HEK293 (cell line): ENCODE results near the gene LFNG.

Experiments used
- CTCF ChIA-PET: fragments of 350-600 bp; formaldehyde crosslinking; extraction: SDS; loops from one replicate; lab custom pipeline; 2021; ENCODE audit warnings: antibody characterized with exemption; lab: Yijun Ruan, JAX
- POLR2A ChIA-PET: fragments of 300-600 bp; formaldehyde crosslinking; extraction: SDS; loops from one replicate; lab custom pipeline; 2020; ENCODE audit warnings: antibody characterized with exemption, inconsistent platforms; lab: Yijun Ruan, JAX
- H3K27ac ChIP-seq: fragments of 200-500 bp; sonication (Bioruptor generic); 2 replicates; pipeline ENCODE4 v1.5.1; 2014; ENCODE audit warnings: low read depth, low read length, control low read depth, inconsistent platforms; ENCODE audit errors: extremely low read depth
- H3K36me3 ChIP-seq, 2 experiments: fragments of 200-500 bp in 1 of 2; sonication (Bioruptor generic) in 1 of 2; 1 replicate in 1 of 2; 2 replicates in 1 of 2; pipeline ENCODE4 v1.5.1; 2014 to 2017; ENCODE audit warnings: inconsistent platforms in 2 of 2, low read length in 2 of 2; ENCODE audit not compliant: control insufficient read depth in 2 of 2, insufficient read depth in 1 of 2
- H3K4me1 ChIP-seq: fragments of 200-500 bp; sonication (Bioruptor generic); 2 replicates; pipeline ENCODE4 v1.5.1; 2014; ENCODE audit warnings: mild to moderate bottlenecking, low read length, inconsistent platforms; ENCODE audit not compliant: control insufficient read depth, insufficient read depth
- H3K4me3 ChIP-seq: 2 replicates; pipeline ENCODE4 v1.5.1; 2011; ENCODE audit warnings: low read depth, mild to moderate bottlenecking, control low read depth, low read length, moderate library complexity
- H3K9me3 ChIP-seq: fragments of 200-500 bp; sonication (Bioruptor generic); 2 replicates; pipeline ENCODE4 v1.5.1; 2014; ENCODE audit warnings: low read depth, low read length, inconsistent platforms; ENCODE audit not compliant: control insufficient read depth, insufficient read depth
- BCL11A ChIP-seq: fragments of 450-650 bp; formaldehyde crosslinking; IDR thresholded peaks from 2 replicates; pipeline ENCODE4 v1.5.1; 2016; ENCODE audit warnings: low read depth, missing biosample characterization, missing genetic modification characterization
- BCL11B ChIP-seq: fragments of 450-650 bp; formaldehyde crosslinking; IDR thresholded peaks from 2 replicates; pipeline ENCODE4 v1.5.1; 2016; ENCODE audit warnings: low read depth, missing biosample characterization, missing genetic modification characterization
- GLI4 ChIP-seq: fragments of 450-650 bp; formaldehyde crosslinking; IDR thresholded peaks from 2 replicates; pipeline ENCODE4 v1.5.1; 2016; ENCODE audit warnings: missing biosample characterization, missing genetic modification characterization
- KLF16 ChIP-seq: fragments of 450-650 bp; formaldehyde crosslinking; IDR thresholded peaks from 2 replicates; pipeline ENCODE4 v1.5.1; 2017; ENCODE audit warnings: missing biosample characterization, missing genetic modification characterization
- PBX3 ChIP-seq: sonication (generic); formaldehyde crosslinking; IDR thresholded peaks from 2 replicates; pipeline ENCODE4 v1.8.1; 2022; ENCODE audit warnings: mild to moderate bottlenecking, moderate library complexity, missing genetic modification reagents
- REST ChIP-seq: fragments of 450-650 bp; formaldehyde crosslinking; IDR thresholded peaks from 2 replicates; pipeline ENCODE4 v1.5.1; 2016; ENCODE audit warnings: missing biosample characterization, missing genetic modification characterization
- SCRT2 ChIP-seq: fragments of 450-650 bp; formaldehyde crosslinking; IDR thresholded peaks from 2 replicates; pipeline ENCODE4 v1.5.1; 2016; ENCODE audit warnings: missing biosample characterization, missing genetic modification characterization
- TRIM28 ChIP-seq: IDR thresholded peaks from 2 replicates; pipeline ENCODE4 v1.6.1; 2011; ENCODE audit warnings: low read length, control low read depth, borderline replicate concordance
- ZFHX2 ChIP-seq: fragments of 450-650 bp; formaldehyde crosslinking; conservative IDR thresholded peaks from 2 replicates; pipeline ENCODE4 v1.5.1; 2016; ENCODE audit warnings: missing biosample characterization, missing genetic modification characterization
- ZFP37 ChIP-seq: fragments of 450-650 bp; formaldehyde crosslinking; IDR thresholded peaks from 2 replicates; pipeline ENCODE4 v1.5.1; 2016; ENCODE audit warnings: missing biosample characterization, missing genetic modification characterization
- ZNF157 ChIP-seq: fragments of 450-650 bp; formaldehyde crosslinking; IDR thresholded peaks from 2 replicates; pipeline ENCODE4 v1.5.1; 2016; ENCODE audit warnings: missing biosample characterization, missing genetic modification characterization
- ZNF2 ChIP-seq: fragments of 450-650 bp; formaldehyde crosslinking; IDR thresholded peaks from 2 replicates; pipeline ENCODE4 v1.5.1; 2016; ENCODE audit warnings: missing biosample characterization, missing genetic modification characterization
- ZNF211 ChIP-seq: fragments of 450-650 bp; formaldehyde crosslinking; IDR thresholded peaks from 2 replicates; pipeline ENCODE4 v1.5.1; 2016; ENCODE audit warnings: low read depth, missing biosample characterization, missing genetic modification characterization
- ZNF350 ChIP-seq: fragments of 450-650 bp; formaldehyde crosslinking; IDR thresholded peaks from 2 replicates; pipeline ENCODE4 v1.5.0; 2017; ENCODE audit warnings: missing biosample characterization, mild to moderate bottlenecking, missing genetic modification characterization
- ZNF37A ChIP-seq: fragments of 450-650 bp; IDR thresholded peaks from 2 replicates; pipeline ENCODE4 v1.5.1; 2018; ENCODE audit warnings: missing biosample characterization, missing genetic modification characterization
- ZNF398 ChIP-seq: fragments of 450-650 bp; formaldehyde crosslinking; IDR thresholded peaks from 2 replicates; pipeline ENCODE4 v1.5.1; 2017; ENCODE audit warnings: missing biosample characterization, missing genetic modification characterization
- ZNF530 ChIP-seq: fragments of 450-650 bp; formaldehyde crosslinking; IDR thresholded peaks from 2 replicates; pipeline ENCODE4 v1.5.1; 2016; ENCODE audit warnings: low read depth, missing biosample characterization, missing genetic modification characterization
- ZNF544 ChIP-seq: fragments of 450-650 bp; formaldehyde crosslinking; IDR thresholded peaks from 2 replicates; pipeline ENCODE4 v1.5.0; 2017; ENCODE audit warnings: missing biosample characterization, missing genetic modification characterization
- ZNF621 ChIP-seq: fragments of 450-650 bp; formaldehyde crosslinking; IDR thresholded peaks from 2 replicates; pipeline ENCODE4 v1.5.1; 2017; ENCODE audit warnings: missing biosample characterization, missing genetic modification characterization
- TF ChIP-seq, protein P1 (sequence below): fragments of 450-650 bp; formaldehyde crosslinking; IDR thresholded peaks from 2 replicates; pipeline ENCODE4 v1.5.1; 2016; ENCODE audit warnings: missing biosample characterization, missing genetic modification characterization
- TF ChIP-seq, protein P2 (sequence below): fragments of 450-650 bp; formaldehyde crosslinking; conservative IDR thresholded peaks from 2 replicates; pipeline ENCODE4 v1.5.1; 2016; ENCODE audit warnings: low read depth, missing biosample characterization, missing genetic modification characterization

LFNG gene

GRCh38 chr7:2526659-2527504, 7.3 kb downstream of the LFNG start (continued):
- TF ChIP-seq ZFP37 (tag by site-specific recombination) (no peak), ZNF621 (tag by site-specific recombination) (no peak), GLI4 (tag by site-specific recombination) (peak; percentile 100), ZNF157 (tag by site-specific recombination) (peak; percentile 98), BCL11A (no peak)
- TF ChIP-seq, protein P1, sequence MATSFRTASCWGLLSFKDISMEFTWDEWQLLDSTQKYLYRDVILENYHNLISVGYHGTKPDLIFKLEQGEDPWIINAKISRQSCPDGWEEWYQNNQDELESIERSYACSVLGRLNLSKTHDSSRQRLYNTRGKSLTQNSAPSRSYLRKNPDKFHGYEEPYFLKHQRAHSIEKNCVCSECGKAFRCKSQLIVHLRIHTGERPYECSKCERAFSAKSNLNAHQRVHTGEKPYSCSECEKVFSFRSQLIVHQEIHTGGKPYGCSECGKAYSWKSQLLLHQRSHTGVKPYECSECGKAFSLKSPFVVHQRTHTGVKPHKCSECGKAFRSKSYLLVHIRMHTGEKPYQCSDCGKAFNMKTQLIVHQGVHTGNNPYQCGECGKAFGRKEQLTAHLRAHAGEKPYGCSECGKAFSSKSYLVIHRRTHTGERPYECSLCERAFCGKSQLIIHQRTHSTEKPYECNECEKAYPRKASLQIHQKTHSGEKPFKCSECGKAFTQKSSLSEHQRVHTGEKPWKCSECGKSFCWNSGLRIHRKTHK (tag by site-specific recombination): no peak
- TF ChIP-seq, protein P2, sequence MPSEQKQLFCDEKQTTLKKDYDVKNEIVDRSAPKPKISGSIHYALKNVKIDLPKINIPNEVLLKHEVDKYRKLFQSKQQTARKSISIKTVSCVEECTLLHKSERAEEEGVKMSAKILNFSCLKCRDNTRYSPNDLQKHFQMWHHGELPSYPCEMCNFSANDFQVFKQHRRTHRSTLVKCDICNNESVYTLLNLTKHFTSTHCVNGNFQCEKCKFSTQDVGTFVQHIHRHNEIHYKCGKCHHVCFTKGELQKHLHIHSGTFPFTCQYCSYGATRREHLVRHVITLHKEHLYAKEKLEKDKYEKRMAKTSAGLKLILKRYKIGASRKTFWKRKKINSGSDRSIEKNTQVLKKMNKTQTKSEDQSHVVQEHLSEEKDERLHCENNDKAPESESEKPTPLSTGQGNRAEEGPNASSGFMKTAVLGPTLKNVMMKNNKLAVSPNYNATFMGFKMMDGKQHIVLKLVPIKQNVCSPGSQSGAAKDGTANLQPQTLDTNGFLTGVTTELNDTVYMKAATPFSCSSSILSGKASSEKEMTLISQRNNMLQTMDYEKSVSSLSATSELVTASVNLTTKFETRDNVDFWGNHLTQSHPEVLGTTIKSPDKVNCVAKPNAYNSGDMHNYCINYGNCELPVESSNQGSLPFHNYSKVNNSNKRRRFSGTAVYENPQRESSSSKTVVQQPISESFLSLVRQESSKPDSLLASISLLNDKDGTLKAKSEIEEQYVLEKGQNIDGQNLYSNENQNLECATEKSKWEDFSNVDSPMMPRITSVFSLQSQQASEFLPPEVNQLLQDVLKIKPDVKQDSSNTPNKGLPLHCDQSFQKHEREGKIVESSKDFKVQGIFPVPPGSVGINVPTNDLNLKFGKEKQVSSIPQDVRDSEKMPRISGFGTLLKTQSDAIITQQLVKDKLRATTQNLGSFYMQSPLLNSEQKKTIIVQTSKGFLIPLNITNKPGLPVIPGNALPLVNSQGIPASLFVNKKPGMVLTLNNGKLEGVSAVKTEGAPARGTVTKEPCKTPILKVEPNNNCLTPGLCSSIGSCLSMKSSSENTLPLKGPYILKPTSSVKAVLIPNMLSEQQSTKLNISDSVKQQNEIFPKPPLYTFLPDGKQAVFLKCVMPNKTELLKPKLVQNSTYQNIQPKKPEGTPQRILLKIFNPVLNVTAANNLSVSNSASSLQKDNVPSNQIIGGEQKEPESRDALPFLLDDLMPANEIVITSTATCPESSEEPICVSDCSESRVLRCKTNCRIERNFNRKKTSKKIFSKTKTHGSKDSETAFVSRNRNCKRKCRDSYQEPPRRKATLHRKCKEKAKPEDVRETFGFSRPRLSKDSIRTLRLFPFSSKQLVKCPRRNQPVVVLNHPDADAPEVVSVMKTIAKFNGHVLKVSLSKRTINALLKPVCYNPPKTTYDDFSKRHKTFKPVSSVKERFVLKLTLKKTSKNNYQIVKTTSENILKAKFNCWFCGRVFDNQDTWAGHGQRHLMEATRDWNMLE (tag by site-specific recombination): no peak

DNA sequence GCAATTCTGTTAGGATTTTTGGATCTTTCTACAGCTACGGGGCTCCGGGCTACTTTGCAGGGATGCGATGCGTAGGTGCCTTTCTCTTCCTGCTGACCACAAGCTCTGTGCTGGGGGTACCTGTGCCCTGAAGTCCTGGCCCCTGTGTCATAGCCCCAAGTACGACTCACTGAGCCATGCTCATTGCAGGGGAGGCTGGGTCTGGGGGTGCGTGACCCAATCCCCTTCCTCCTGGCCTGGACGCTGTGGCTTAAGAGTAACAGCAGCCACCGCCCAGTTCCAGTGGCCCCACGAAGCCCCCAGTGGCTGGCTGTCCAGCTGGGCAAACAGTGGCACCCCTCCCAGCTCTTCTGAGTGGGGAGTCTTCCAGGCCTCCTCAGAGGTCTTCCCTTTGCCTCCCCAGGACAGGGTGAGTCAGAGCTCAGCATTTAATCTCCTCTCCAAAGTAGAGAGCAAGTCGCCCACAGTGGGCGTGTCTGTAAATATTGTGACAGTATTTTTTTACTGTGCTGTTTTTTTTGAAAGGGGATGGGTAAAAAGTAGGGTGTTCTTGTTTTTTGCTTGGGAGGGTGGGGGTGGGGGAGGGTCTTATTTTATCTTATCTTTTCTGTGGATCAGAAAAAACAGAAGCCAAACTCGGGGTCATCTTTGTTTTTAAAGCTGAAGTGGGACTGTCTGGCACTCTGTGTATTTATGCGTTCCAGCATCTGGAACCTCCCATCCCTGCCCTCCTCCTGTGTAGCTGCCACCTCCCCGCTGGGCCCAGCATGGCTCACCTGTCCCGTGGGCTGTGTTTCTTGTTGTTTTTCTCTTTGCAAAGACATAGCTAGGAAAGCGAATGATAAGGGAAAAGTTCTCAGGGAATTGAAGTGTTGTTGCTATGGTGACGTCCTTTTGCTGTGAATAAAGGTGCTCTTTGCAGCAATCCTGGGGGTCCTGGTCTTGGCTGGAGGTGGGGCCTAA, 8.2 kb downstream of the LFNG start:
- Histone ChIP-seq H3K4me1 (peaks cover 7% of the 10 kb centered on the region), H3K36me3 (no peaks in the 10 kb centered on the region), H3K27ac (no peak overlapping the region), H3K4me3 (no peak overlapping the region), H3K9me3 (no peaks in the 10 kb centered on the region)
- ChIA-PET CTCF (no interaction called here), POLR2A (interaction anchor here (0.6 to 0.8 kb wide), 3 partner anchors 14 to 514 kb away, joined by 3 to 5 read pairs (median 3); no protein-coding TSS in a partner anchor)
- TF ChIP-seq ZFHX2 (tag by site-specific recombination) (peak; percentile 52; the same call in 1 of the 2 replicates), ZNF2 (tag by site-specific recombination) (no peak), SCRT2 (tag by site-specific recombination) (no peak), ZNF530 (tag by site-specific recombination) (no peak), TRIM28 (no peak), KLF16 (tag by site-specific recombination) (no peak), ZNF398 (tag by site-specific recombination) (0 out of 2 replicates have a peak, but pooled peaks have one; percentile 14), ZNF544 (tag by site-specific recombination) (no peak), BCL11B (no peak), ZNF211 (tag by site-specific recombination) (no peak), ZNF37A (tag by site-specific recombination) (no peak), REST (tag by site-specific recombination) (no peak), ZNF350 (tag by site-specific recombination) (no peak), PBX3 (CRISPR knock-in tag) (no peak)
